ACC112 (cell line): ENCODE results near the gene MRPL20.

Source experiments
- H2AFZ ChIP-seq: fragments of 200-600 bp; sonication (generic); one replicate; pipeline ENCODE4 v1.6.0; 2017; ENCODE audit warnings: antibody characterized with exemption, low read length; ENCODE audit not compliant: unreplicated experiment
- H3K27ac ChIP-seq: fragments of 200-600 bp; sonication (generic); 2 replicates; pipeline ENCODE4 v1.5.1; 2014; ENCODE audit warnings: low read depth, mild to moderate bottlenecking, antibody characterized with exemption, low read length, moderate library complexity
- H3K27me3 ChIP-seq: fragments of 200-600 bp; sonication (generic); 2 replicates; pipeline ENCODE4 v1.6.1; 2014; ENCODE audit warnings: mild to moderate bottlenecking, antibody characterized with exemption, low read length, moderate library complexity, mixed read lengths; ENCODE audit not compliant: insufficient read depth
- H3K36me3 ChIP-seq: fragments of 200-600 bp; sonication (generic); 2 replicates; pipeline ENCODE4 v1.6.1; 2016; ENCODE audit warnings: mild to moderate bottlenecking, antibody characterized with exemption, low read length, moderate library complexity, mixed read lengths; ENCODE audit not compliant: insufficient read depth
- H3K4me1 ChIP-seq: fragments of 200-600 bp; sonication (generic); one replicate; pipeline ENCODE4 v1.6.1; 2016; ENCODE audit warnings: low read length, mixed read lengths; ENCODE audit not compliant: insufficient read depth, unreplicated experiment, control insufficient read depth
- H3K4me3 ChIP-seq: fragments of 200-600 bp; sonication (generic); 2 replicates; pipeline ENCODE4 v1.5.1; 2014; ENCODE audit warnings: mild to moderate bottlenecking, low read depth, low read length
- H3K79me2 ChIP-seq: fragments of 200-600 bp; sonication (generic); one replicate; pipeline ENCODE4 v1.6.0; 2016; ENCODE audit warnings: low read length; ENCODE audit not compliant: control insufficient read depth, unreplicated experiment, insufficient read depth

The MRPL20 gene

GRCh38 chr1:1435911-1436629, 29.0 kb upstream of the MRPL20 start:
- H3K27ac ChIP-seq = no peak overlapping the region
- peaks cover 22% of the 10 kb centered on the region; the same call in 1 of the 2 replicates for H3K27me3 ChIP-seq
- H3K36me3 ChIP-seq = no peaks in the 10 kb centered on the region
- H3K79me2 ChIP-seq = no peaks in the 10 kb centered on the region
- H2AFZ ChIP-seq = no peak overlapping the region
- H3K4me1 ChIP-seq = peaks cover 10% of the 10 kb centered on the region
- H3K4me3 ChIP-seq = peak overlapping the region; percentile 60

DNA sequence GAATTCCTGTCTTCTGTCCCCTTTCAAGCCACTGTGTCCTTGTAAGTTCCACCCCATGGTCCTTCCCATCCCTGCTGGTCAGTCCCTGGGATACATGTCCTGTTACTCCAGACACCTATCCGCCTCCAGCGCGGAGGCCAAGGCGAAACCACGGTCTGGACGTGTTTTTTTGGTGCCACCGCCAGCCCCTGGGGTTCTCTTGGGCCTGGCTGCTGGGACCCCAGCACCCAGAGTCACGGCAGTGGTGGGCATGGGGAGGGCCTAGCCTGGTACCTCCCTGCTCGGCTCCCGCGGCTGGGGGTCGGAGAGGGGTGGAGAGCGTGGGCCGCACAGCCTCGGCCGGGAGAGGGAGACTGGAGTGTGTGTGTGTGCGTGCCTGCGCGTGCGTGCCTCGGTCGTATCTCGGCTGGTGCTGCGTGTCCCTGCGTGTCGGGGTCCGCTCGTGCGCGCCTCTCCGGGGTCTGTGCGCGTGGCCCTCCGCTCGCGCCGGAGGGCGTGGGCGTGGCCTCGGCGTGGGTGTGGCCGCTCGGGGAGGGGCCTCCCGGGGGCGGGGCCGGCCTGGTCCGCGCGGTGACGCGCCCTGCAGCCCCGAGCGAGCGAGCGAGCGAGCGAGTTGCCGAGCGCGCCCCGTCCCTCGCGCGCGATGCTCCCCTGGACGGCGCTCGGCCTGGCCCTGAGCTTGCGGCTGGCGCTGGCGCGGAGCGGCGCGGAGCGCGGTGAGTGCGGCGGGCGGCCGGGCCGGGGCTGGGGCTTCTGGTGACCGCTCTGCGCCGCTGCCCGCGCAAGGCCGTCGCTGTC, 28.2 kb upstream of the MRPL20 start, which contains the start of gene VWA1:
Gene VWA1 (plus strand): TSS at position 585 of the 798 bp plus-strand sequence. CDS start 59 bp downstream, at position 644.
- Histone ChIP-seq H3K36me3 (no peaks in the 10 kb centered on the region), H3K4me1 (peaks cover 14% of the 10 kb centered on the region), H3K79me2 (no peaks in the 10 kb centered on the region), H3K27me3 (peaks cover 22% of the 10 kb centered on the region; the same call in 1 of the 2 replicates), H3K4me3 (peak within 1 kb of the TSS; percentile 60), H3K27ac (no peak within 1 kb of the TSS), H2AFZ (no peak within 1 kb of the TSS)

- no peak overlapping the region for H2AFZ ChIP-seq
- peaks cover 19% of the 10 kb centered on the region for H3K4me1 ChIP-seq
- no peaks in the 10 kb centered on the region for H3K36me3 ChIP-seq
- no peak overlapping the region for H3K4me3 ChIP-seq
- no peaks in the 10 kb centered on the region for H3K79me2 ChIP-seq
- H3K27me3 ChIP-seq = peaks cover 22% of the 10 kb centered on the region; the same call in 1 of the 2 replicates
- no peak overlapping the region for H3K27ac ChIP-seq
Observed at GRCh38 chr1:1434824-1435105, 27.7 kb upstream of the MRPL20 start.

- no peak overlapping the region for H3K27ac ChIP-seq
- peaks cover 19% of the 10 kb centered on the region for H3K4me1 ChIP-seq
- no peak overlapping the region for H3K4me3 ChIP-seq
Observed at GRCh38 chr1:1434131-1434823, 27.2 kb upstream of the MRPL20 start.

DNA sequence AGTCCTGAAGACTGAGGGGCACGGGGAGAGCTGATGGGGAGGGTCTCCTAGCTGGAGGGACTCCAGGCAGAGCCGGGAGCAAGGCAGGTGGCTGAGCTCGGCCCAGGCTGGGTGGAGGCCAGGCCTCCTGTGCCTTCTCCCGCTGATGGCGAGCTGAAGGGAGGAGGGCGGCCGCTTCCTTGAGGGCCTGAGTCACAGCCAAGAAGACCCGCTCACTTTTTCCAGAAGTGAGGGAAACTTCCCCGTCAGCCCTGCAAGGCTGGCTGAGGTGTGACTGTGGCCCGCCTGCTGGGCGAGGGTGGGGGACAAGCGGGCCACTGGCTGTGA, 26.7 kb upstream of the MRPL20 start:
- H3K79me2 ChIP-seq = no peaks in the 10 kb centered on the region
- H3K4me3 ChIP-seq = no peak overlapping the region
- H3K36me3 ChIP-seq = no peaks in the 10 kb centered on the region
- H3K27ac ChIP-seq = no peak overlapping the region
- no peak overlapping the region for H2AFZ ChIP-seq
- peaks cover 19% of the 10 kb centered on the region for H3K4me1 ChIP-seq
- H3K27me3 ChIP-seq = peaks cover 17% of the 10 kb centered on the region; the same call in 1 of the 2 replicates

More at GRCh38 chr1:1434131-1434823, 27.2 kb upstream of the MRPL20 start:
- Histone ChIP-seq H3K27me3 (peaks cover 22% of the 10 kb centered on the region; the same call in 1 of the 2 replicates), H2AFZ (no peak overlapping the region), H3K79me2 (no peaks in the 10 kb centered on the region), H3K36me3 (no peaks in the 10 kb centered on the region)

GRCh38 chr1:1432951-1433803, 26.1 kb upstream of the MRPL20 start:
- peaks cover 13% of the 10 kb centered on the region; the same call in 1 of the 2 replicates for H3K27me3 ChIP-seq
- H3K4me1 ChIP-seq = peaks cover 19% of the 10 kb centered on the region
- H3K36me3 ChIP-seq = no peaks in the 10 kb centered on the region
- H3K4me3 ChIP-seq = no peak overlapping the region
- H2AFZ ChIP-seq = no peak overlapping the region
- H3K79me2 ChIP-seq = no peaks in the 10 kb centered on the region
- no peak overlapping the region for H3K27ac ChIP-seq

DNA sequence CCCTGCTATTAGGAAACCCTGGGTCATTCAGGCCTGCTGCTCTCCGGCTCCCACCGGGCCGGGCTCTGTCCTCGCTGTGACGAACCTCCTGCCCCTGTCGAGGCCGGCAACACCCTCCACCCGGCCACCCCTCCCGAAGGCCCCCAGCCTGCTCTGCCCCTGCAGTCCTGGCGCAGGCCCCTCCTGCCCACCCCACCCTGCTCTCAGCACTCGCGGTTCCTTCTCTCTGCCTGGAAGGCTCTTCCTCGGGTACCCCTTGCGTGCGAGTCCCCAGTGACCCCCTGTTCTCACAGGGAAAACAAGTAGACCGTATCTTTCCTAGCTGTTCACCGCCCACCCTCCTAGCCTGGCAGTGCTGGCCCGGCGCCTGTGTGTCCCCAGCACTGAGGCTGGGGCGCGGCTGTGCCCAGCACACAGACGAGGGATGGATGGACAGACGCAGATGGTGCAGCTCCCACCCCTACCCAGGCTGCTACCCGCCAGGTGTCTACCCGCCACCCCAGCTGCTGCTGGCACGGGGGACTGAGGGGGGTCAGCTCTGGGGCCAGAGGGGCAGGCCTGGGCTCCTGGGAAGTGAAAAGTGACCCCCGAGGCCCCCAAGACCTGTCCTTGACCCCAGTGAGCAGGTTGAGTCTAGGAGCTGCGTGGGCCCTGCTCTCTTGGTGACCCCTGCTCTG, 25.3 kb upstream of the MRPL20 start:
- no peaks in the 10 kb centered on the region for H3K79me2 ChIP-seq
- no peak overlapping the region for H2AFZ ChIP-seq
- H3K27me3 ChIP-seq = peaks cover 13% of the 10 kb centered on the region; the same call in 1 of the 2 replicates
- peaks cover 19% of the 10 kb centered on the region for H3K4me1 ChIP-seq
- no peaks in the 10 kb centered on the region for H3K36me3 ChIP-seq
- H3K27ac ChIP-seq = no peak overlapping the region
- no peak overlapping the region for H3K4me3 ChIP-seq

DNA sequence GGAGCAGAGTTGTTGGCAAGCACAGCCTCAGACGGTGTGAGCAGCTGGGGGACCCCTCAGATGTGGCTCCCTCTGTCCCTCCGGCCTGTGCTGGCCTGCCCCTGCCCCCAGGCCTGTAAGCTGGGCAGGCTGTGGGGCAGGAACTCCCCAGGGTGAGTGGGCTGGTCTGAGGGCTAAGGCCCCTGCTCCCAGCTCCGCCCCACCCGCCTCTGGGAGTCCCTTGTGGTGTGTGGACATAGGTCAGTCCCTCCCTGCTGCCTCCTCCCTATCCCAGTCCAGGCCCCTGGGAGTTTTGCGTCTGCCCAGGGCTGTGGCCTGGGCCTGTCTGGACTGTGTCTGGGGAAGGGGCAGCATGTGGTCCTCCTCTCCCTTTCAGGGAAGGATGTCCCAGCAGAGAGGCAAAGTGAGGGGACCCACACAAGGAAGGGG, 24.8 kb upstream of the MRPL20 start:
- no peak overlapping the region for H3K27ac ChIP-seq
- H3K4me3 ChIP-seq = no peak overlapping the region

GRCh38 chr1:1430992-1431844, 24.1 kb upstream of the MRPL20 start:
- Histone ChIP-seq H3K4me1 (peaks cover 19% of the 10 kb centered on the region), H3K27me3 (peaks cover 8% of the 10 kb centered on the region; the same call in 1 of the 2 replicates), H3K27ac (no peak overlapping the region), H3K4me3 (no peak overlapping the region), H3K36me3 (no peaks in the 10 kb centered on the region), H3K79me2 (no peaks in the 10 kb centered on the region), H2AFZ (no peak overlapping the region)

More for the DNA sequence above, 24.8 kb upstream of the MRPL20 start:
- Histone ChIP-seq H3K4me1 (peaks cover 19% of the 10 kb centered on the region), H3K27me3 (peaks cover 13% of the 10 kb centered on the region; the same call in 1 of the 2 replicates), H3K36me3 (no peaks in the 10 kb centered on the region), H3K79me2 (no peaks in the 10 kb centered on the region), H2AFZ (no peak overlapping the region)
